H1 (cell line): ENCODE results near the gene TUBB2B. TPM values are rescaled to one million over a fixed set of nuclear protein-coding genes. Genes with fewer than 3 reads are reported as not detected.

Experiments used
- CTCF ChIA-PET: fragments of 300-600 bp; sonication (Branson Sonifier 250); formaldehyde crosslinking; loops from one replicate; lab custom pipeline; 2021; ENCODE audit not compliant: partially characterized antibody; lab: Charles Lee
- POLR2A ChIA-PET: fragments of 300-600 bp; sonication (Branson Sonifier 250); formaldehyde crosslinking; loops from one replicate; lab custom pipeline; 2021; ENCODE audit warnings: inconsistent platforms; ENCODE audit not compliant: partially characterized antibody; lab: Charles Lee
- DNase-seq, 2 experiments: peaks; one replicate each; pipeline versions ENCODE4 v3.0.0 to v3.0.0-alpha.2; 2010 to 2022; ENCODE audit warnings: low spot score in 2 of 2, low read depth in 1 of 2, mixed read lengths in 1 of 2
- FAIRE-seq: peaks from 2 replicates; lab custom pipeline; 2011; peaks lifted over from hg19 to GRCh38; lab: Jason Lieb, UNC
- H2AFZ ChIP-seq: 2 replicates; pipeline ENCODE4 v1.8.1; 2012; ENCODE audit warnings: low read length, inconsistent platforms
- H2AK5ac ChIP-seq: 2 replicates; pipeline ENCODE4 v1.6.1; 2013; ENCODE audit warnings: low read depth, low read length
- H2BK120ac ChIP-seq: replicated peaks from 2 replicates; pipeline ENCODE3; 2013; ENCODE audit warnings: low read depth, low read length, inconsistent platforms
- H2BK12ac ChIP-seq: 2 replicates; pipeline ENCODE4 v1.6.1; 2013; ENCODE audit warnings: low read depth, low read length
- H2BK15ac ChIP-seq: 2 replicates; pipeline ENCODE4 v1.6.1; 2013; ENCODE audit warnings: low read length
- H2BK20ac ChIP-seq: 2 replicates; pipeline ENCODE4 v1.6.1; 2013; ENCODE audit warnings: low read length
- H2BK5ac ChIP-seq: 2 replicates; pipeline ENCODE4 v1.6.1; 2013; ENCODE audit warnings: low read depth, low read length
- H3K14ac ChIP-seq: 2 replicates; pipeline ENCODE4 v1.6.1; 2013; ENCODE audit warnings: inconsistent platforms; ENCODE audit not compliant: insufficient read length
- H3K18ac ChIP-seq: 2 replicates; pipeline ENCODE4 v1.6.1; 2013; ENCODE audit warnings: low read length; ENCODE audit errors: extremely low read depth
- H3K23ac ChIP-seq: 2 replicates; pipeline ENCODE4 v1.6.1; 2013; ENCODE audit warnings: inconsistent platforms; ENCODE audit not compliant: insufficient read length
- H3K23me2 ChIP-seq: 2 replicates; pipeline ENCODE4 v1.6.1; 2013; ENCODE audit warnings: low read depth, low read length
- H3K27ac ChIP-seq: 2 replicates; pipeline ENCODE4 v1.6.1; 2011; ENCODE audit warnings: low read depth, low read length, inconsistent platforms
- H3K27me3 ChIP-seq, 4 experiments: replicated peaks in 1 of 4; 1 replicate in 1 of 4; 2 replicates in 3 of 4; pipeline versions ENCODE4 v1.6.1 to v1.8.1; 2011 to 2013; ENCODE audit warnings: low read length in 3 of 4, mild to moderate bottlenecking in 3 of 4, inconsistent platforms in 2 of 4, mixed read lengths in 2 of 4, moderate library complexity in 1 of 4; ENCODE audit not compliant: control insufficient read depth in 3 of 4, insufficient read depth in 3 of 4; ENCODE audit errors: extremely low read depth in 1 of 4
- H3K36me3 ChIP-seq, 4 experiments: 2 replicates each; pipeline versions ENCODE4 v1.6.1 to v1.8.1; 2011 to 2013; ENCODE audit warnings: mild to moderate bottlenecking in 4 of 4, low read length in 3 of 4, moderate library complexity in 2 of 4, control low read depth in 1 of 4, inconsistent platforms in 1 of 4; ENCODE audit not compliant: insufficient read depth in 4 of 4, control insufficient read depth in 2 of 4
- H3K4ac ChIP-seq: replicated peaks from 2 replicates; pipeline ENCODE3; 2013; ENCODE audit warnings: low read length, low read depth, mixed read lengths, inconsistent platforms; ENCODE audit not compliant: insufficient read length
- H3K4me1 ChIP-seq, 4 experiments: replicated peaks in 1 of 4; 1 replicate in 1 of 4; 2 replicates in 3 of 4; pipeline versions ENCODE4 v1.6.1 to v1.8.1; 2011 to 2013; ENCODE audit warnings: low read length in 3 of 4, inconsistent platforms in 2 of 4, mixed read lengths in 1 of 4; ENCODE audit not compliant: insufficient read depth in 4 of 4, control insufficient read depth in 3 of 4
- H3K4me2 ChIP-seq, 2 experiments: 2 replicates each; pipeline versions ENCODE4 v1.6.1 to v1.8.1; 2011 to 2013; ENCODE audit warnings: low read depth in 2 of 2, low read length in 2 of 2, control low read depth in 1 of 2, inconsistent platforms in 1 of 2, mild to moderate bottlenecking in 1 of 2; ENCODE audit not compliant: insufficient read depth in 1 of 2
- H3K4me3 ChIP-seq, 4 experiments: fragments of 200-600, 300-600 bp in 1 of 4; sonication (generic), shearing (Covaris generic), sonication (Bioruptor Twin) in 1 of 4; 2 replicates each; pipeline versions ENCODE4 v1.5.1 to v1.8.1; 2011 to 2016; ENCODE audit warnings: low read length in 4 of 4, low read depth in 3 of 4, control low read depth in 2 of 4, inconsistent platforms in 2 of 4, mild to moderate bottlenecking in 2 of 4, mixed read lengths in 1 of 4, moderate library complexity in 1 of 4; ENCODE audit not compliant: insufficient read depth in 2 of 4; ENCODE audit errors: extremely low read depth in 1 of 4
- H3K56ac ChIP-seq: replicated peaks from 2 replicates; pipeline ENCODE3; 2013; ENCODE audit warnings: low read depth, mild to moderate bottlenecking, mixed read lengths, low read length, inconsistent platforms; ENCODE audit not compliant: insufficient read length
- H3K79me1 ChIP-seq: 2 replicates; pipeline ENCODE4 v1.6.1; 2013; ENCODE audit warnings: low read depth, low read length, control low read depth
- H3K79me2 ChIP-seq, 2 experiments: 2 replicates each; pipeline versions ENCODE4 v1.6.1 to v1.8.1; 2012 to 2013; ENCODE audit warnings: low read length in 2 of 2, mild to moderate bottlenecking in 2 of 2, inconsistent platforms in 1 of 2; ENCODE audit not compliant: insufficient read depth in 2 of 2, control insufficient read depth in 1 of 2
- H3K9ac ChIP-seq, 4 experiments: replicated peaks in 1 of 4; 1 replicate in 1 of 4; 2 replicates in 3 of 4; pipeline versions ENCODE4 v1.6.1 to v1.8.1; 2011 to 2013; ENCODE audit warnings: low read depth in 3 of 4, low read length in 3 of 4, control low read depth in 2 of 4, mild to moderate bottlenecking in 2 of 4, moderate library complexity in 2 of 4, inconsistent platforms in 1 of 4; ENCODE audit errors: extremely low read depth in 1 of 4
- H3K9me3 ChIP-seq, 2 experiments: 2 replicates each; pipeline versions ENCODE4 v1.6.1 to v1.8.1; 2012 to 2013; ENCODE audit warnings: mild to moderate bottlenecking in 2 of 2, moderate library complexity in 2 of 2, control low read depth in 1 of 2, inconsistent platforms in 1 of 2, low read depth in 1 of 2, low read length in 1 of 2, mixed read lengths in 1 of 2; ENCODE audit not compliant: insufficient read depth in 2 of 2
- H4K20me1 ChIP-seq, 2 experiments: replicated peaks in 1 of 2; 2 replicates each; pipeline versions ENCODE3 to v1.8.1; 2011 to 2013; ENCODE audit warnings: inconsistent platforms in 2 of 2, low read length in 2 of 2, mild to moderate bottlenecking in 1 of 2; ENCODE audit not compliant: insufficient read depth in 2 of 2, control insufficient read depth in 1 of 2
- H4K5ac ChIP-seq: 2 replicates; pipeline ENCODE4 v1.6.1; 2013; ENCODE audit warnings: low read length, low read depth, mixed read lengths, inconsistent platforms; ENCODE audit not compliant: insufficient read length
- H4K8ac ChIP-seq: 2 replicates; pipeline ENCODE4 v1.8.0; 2013; ENCODE audit warnings: mild to moderate bottlenecking, moderate library complexity, low read length, inconsistent platforms; ENCODE audit not compliant: insufficient read depth; ENCODE audit errors: extremely low read depth
- H4K91ac ChIP-seq: replicated peaks from 2 replicates; pipeline ENCODE3; 2013; ENCODE audit warnings: low read length, mixed read lengths, inconsistent platforms; ENCODE audit not compliant: insufficient read length
- BCL11A ChIP-seq, 2 experiments: IDR thresholded peaks; one replicate each; pipeline ENCODE4 v1.6.1; 2011; ENCODE audit warnings: low read depth in 2 of 2, low read length in 2 of 2, mild to moderate bottlenecking in 2 of 2
- BRCA1 ChIP-seq: IDR thresholded peaks from 2 replicates; pipeline ENCODE4 v1.6.1; 2012; ENCODE audit warnings: low read depth, low read length, improper control_type of control experiment
- CBX8 ChIP-seq: fragments of 300-800, 300-1000 bp; sonication (generic); IDR thresholded peaks from 2 replicates; pipeline ENCODE4 v1.7.1; 2016; ENCODE audit warnings: low read depth, low read length, borderline replicate concordance
- RNF2 ChIP-seq: fragments of 200-900, 300-1000 bp; sonication (generic); IDR thresholded peaks from 2 replicates; pipeline ENCODE4 v1.7.1; 2016; ENCODE audit warnings: borderline replicate concordance, low read depth, mild to moderate bottlenecking, antibody characterized with exemption, low read length; ENCODE audit not compliant: poor library complexity, severe bottlenecking; ENCODE audit errors: missing control alignments
- RXRA ChIP-seq: IDR thresholded peaks from 2 replicates; pipeline ENCODE4 v1.6.1; 2011; ENCODE audit warnings: low read depth, mild to moderate bottlenecking, low read length, moderate library complexity; ENCODE audit not compliant: insufficient read depth
- SAP30 ChIP-seq: fragments of 300-600 bp; sonication (generic); IDR thresholded peaks from 2 replicates; pipeline ENCODE4 v1.7.1; 2012; ENCODE audit warnings: low read length, moderate library complexity, mild to moderate bottlenecking, inconsistent platforms; ENCODE audit not compliant: insufficient read depth, insufficient replicate concordance
- SIN3A ChIP-seq, 2 experiments: IDR thresholded peaks in 1 of 2; conservative IDR thresholded peaks in 1 of 2; 2 replicates each; pipeline ENCODE4 v1.6.1; 2011 to 2012; ENCODE audit warnings: low read length in 2 of 2, improper control_type of control experiment in 1 of 2, low read depth in 1 of 2, mild to moderate bottlenecking in 1 of 2
- TCF12 ChIP-seq: IDR thresholded peaks from 2 replicates; pipeline ENCODE4 v1.6.1; 2011; ENCODE audit warnings: low read depth, mild to moderate bottlenecking, low read length
- USF2 ChIP-seq: IDR thresholded peaks from 2 replicates; pipeline ENCODE4 v1.6.1; 2011; ENCODE audit warnings: low read length, improper control_type of control experiment
- YY1 ChIP-seq: IDR thresholded peaks from 2 replicates; pipeline ENCODE4 v1.6.1; 2011; ENCODE audit warnings: low read depth, mild to moderate bottlenecking, low read length
- ZNF274 ChIP-seq: IDR thresholded peaks from 2 replicates; pipeline ENCODE4 v1.7.0; 2012; ENCODE audit warnings: low read length, borderline replicate concordance; ENCODE audit errors: extremely low read depth
- WGBS, 2 experiments: shearing (Covaris generic) in 1 of 2; methylation state at CpG; one replicate each; pipeline versions ENCODE4 v1.1.6 to v1.1.7; 2013 to 2015; ENCODE audit warnings: low lambda C conversion rate in 2 of 2, mixed read lengths in 2 of 2, inconsistent platforms in 1 of 2, low coverage in 1 of 2, missing lambda C conversion rate in 1 of 2; ENCODE audit not compliant: insufficient replicate concordance in 2 of 2, insufficient coverage in 1 of 2, insufficient read length in 1 of 2; ENCODE audit errors: extremely low coverage in 1 of 2, missing lambda C conversion rate in 1 of 2; 5-methylcytosine and 5-hydroxymethylcytosine counted together
- polyA plus RNA-seq, 7 experiments: library from polyadenylated mRNA; depleted of rRNA in 3 of 7; stranded (reverse) in 5 of 7; unstranded in 2 of 7; fragments of >200 nt in 5 of 7; fragments of 200-250 nt in 2 of 7; gene quantifications; 1 replicate in 5 of 7; 2 replicates in 1 of 7; 4 replicates in 1 of 7; pipeline versions ENCODE4 v1.2.1 to v1.2.3, GENCODE V29; 2011 to 2013; ENCODE audit warnings: missing spikeins in 2 of 7, mixed read lengths in 2 of 7
- total RNA-seq: library from RNA; stranded (reverse); fragmentation: NEBNext Ultra II Directional; extraction: Animal tissue kit (Norgen Biotek cat#: 25700); gene quantifications from 2 replicates; pipeline ENCODE4 v1.2.1, GENCODE V29; 2021

Gene TUBB2B
- total and polyA plus RNA-seq, 2 of the 8 experiments (the other 6 are each of a cell fraction or from before 2014, with no cell fraction given), result 612 to 722 TPM

GRCh38 chr6:3272911-3273547, 45.6 kb upstream of the TUBB2B start:
- Histone ChIP-seq H3K56ac (no peak overlapping the region), H3K4me2 (no peak overlapping the region), H4K20me1 (peaks cover 4 to 21% of the 10 kb centered on the region in 2 experiments), H4K8ac (no peak overlapping the region), H3K4me1 (no peaks in the 10 kb centered on the region; a peak in 1 of 7 replicates), H3K23me2 (no peaks in the 10 kb centered on the region), H4K91ac (no peak overlapping the region), H2BK120ac (no peak overlapping the region), H3K79me1 (peaks cover 8% of the 10 kb centered on the region), H3K9me3 (no peaks in the 10 kb centered on the region), H3K4ac (no peak overlapping the region), H2BK15ac (no peak overlapping the region), H3K23ac (no peak overlapping the region), H2BK20ac (no peak overlapping the region), H3K27me3 (no peaks in the 10 kb centered on the region), H3K18ac (no peak overlapping the region), H2BK5ac (no peak overlapping the region), H2AFZ (no peak overlapping the region), H4K5ac (no peak overlapping the region), H3K9ac (no peak overlapping the region), H2BK12ac (no peak overlapping the region), H3K4me3 (no peak overlapping the region), H2AK5ac (no peak overlapping the region), H3K27ac (no peak overlapping the region), H3K79me2 (peaks cover 0 to 6% of the 10 kb centered on the region in 2 experiments; a peak in 1 of 4 replicates), H3K14ac (no peak overlapping the region), H3K36me3 (peaks cover 2 to 47% (median 17%) of the 10 kb centered on the region in 4 experiments; a peak in 5 of 8 replicates)
- 95% methylated on average over 31 of the region's 32 CpGs; no CpG with 5 or more reads in 1 of the 2 experiments for WGBS, 2 experiments
- FAIRE-seq (no peak), DNase-seq (no peak)
- ChIA-PET CTCF (interaction anchor here (0.6 to 2.2 kb wide), 10 partner anchors 9 to 763 kb away, joined by 3 to 11 read pairs (median 3); no protein-coding TSS in a partner anchor), POLR2A (interaction anchor here (0.9 to 1.8 kb wide), 3 partner anchors 11 to 24 kb away, joined by 3 to 14 read pairs (median 4); no protein-coding TSS in a partner anchor)
- no peak for TF ChIP-seq ZNF274
- no peak for TF ChIP-seq BRCA1
- TF ChIP-seq USF2, result no peak
- TF ChIP-seq RXRA, result no peak
- TF ChIP-seq CBX8, result no peak
- no peak for TF ChIP-seq BCL11A (IDR thresholded peaks at IDR 0.05; ENCODE audit: low read depth in 2 of 2, low read length in 2 of 2)
- TF ChIP-seq SIN3A (conservative IDR thresholded peaks at IDR 0.05 in 1 of 2, IDR thresholded peaks at IDR 0.05 in 1 of 2; ENCODE audit: low read depth in 1 of 2, low read length in 2 of 2), result no peak
- no peak for TF ChIP-seq RNF2
- TF ChIP-seq TCF12, result no peak
- TF ChIP-seq YY1, result no peak
- TF ChIP-seq SAP30, result no peak
